GM11168 (cell line): ENCODE results near the gene TMEM187.

Source experiments
- in situ Hi-C: fragments of 300-500 bp; cut with MboI; formaldehyde crosslinking; loops from one replicate; pipeline ENCODE4 v1.12.0; 2022; ENCODE audit warnings: low sequenced_read_pairs; ENCODE audit not compliant: unreplicated experiment

The TMEM187 gene

GRCh38 chrX:154030715-154031305, 58.3 kb downstream of the TMEM187 start:
- in situ Hi-C loops = loop anchor here (10.0 kb wide), 1 partner anchor 54 kb away; no protein-coding TSS in a partner anchor

- in situ Hi-C loops = loop anchor here (10.0 kb wide), 1 partner anchor 53 kb away; no protein-coding TSS in a partner anchor
These were observed 59.6 kb downstream of the TMEM187 start for GRCh38 chrX:154032160-154032559.

DNA sequence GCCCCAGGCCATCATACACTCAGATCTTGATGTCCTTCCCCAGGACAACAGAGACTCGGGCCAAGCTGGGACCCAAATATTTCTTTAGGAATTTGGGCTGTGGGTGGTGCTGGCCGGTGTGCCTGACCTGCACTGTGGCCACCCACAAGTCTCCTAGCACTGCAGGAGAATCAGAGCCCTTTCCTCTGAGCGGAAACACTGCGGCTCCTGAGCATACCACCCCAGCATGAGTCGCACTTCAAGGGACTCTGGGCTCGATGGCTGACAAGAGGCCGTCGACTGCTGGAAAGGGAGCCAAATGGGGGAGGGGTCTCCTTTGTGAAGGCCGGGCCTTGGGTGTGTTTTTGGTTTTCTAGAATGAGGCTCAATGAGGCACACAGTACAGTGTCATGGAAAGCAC, 60.1 kb downstream of the TMEM187 start:
- in situ Hi-C loops = loop anchor here (10.0 kb wide), 1 partner anchor 52 kb away; no protein-coding TSS in a partner anchor
